Measurements from ENCODE around the gene ABTB2.

Gene ABTB2

GRCh38 chr11:34328632-34328910 is 29.2 kb downstream of the ABTB2 start:
- H3K18ac ChIP-seq (ENCODE audit: low read length): no peak overlapping the region
- no peak overlapping the region for H3K14ac ChIP-seq (ENCODE audit: low read length)
- no peak overlapping the region for H3K4me2 ChIP-seq (ENCODE audit: insufficient read depth, low read length, poor library complexity, severe bottlenecking)
- no peak overlapping the region for H2AK5ac ChIP-seq (ENCODE audit: low read depth, low read length)
- H3K9me3 ChIP-seq (replicated peaks in 1 of 2; ENCODE audit: control insufficient read depth in 2 of 2, insufficient read depth in 1 of 2, low read depth in 1 of 2, low read length in 2 of 2): no peaks in the 10 kb centered on the region
- no peak overlapping the region for H2BK120ac ChIP-seq (ENCODE audit: low read depth, low read length)
- H3K79me1 ChIP-seq (ENCODE audit: low read depth, low read length): no peaks in the 10 kb centered on the region
- H3K27ac ChIP-seq (replicated peaks; ENCODE audit: low read length): no peak overlapping the region
- no peak overlapping the region for H2AFZ ChIP-seq (ENCODE audit: low read length)
- WGBS, 2 donors (ENCODE audit: extremely low coverage in 2 of 2, insufficient read length in 2 of 2, insufficient replicate concordance in 1 of 2): no CpG with 5 or more reads among the region's 4 CpGs
- no peaks in the 10 kb centered on the region for H3K36me3 ChIP-seq (replicated peaks in 1 of 2; ENCODE audit: control insufficient read depth in 2 of 2, insufficient read depth in 2 of 2, low read length in 2 of 2)
- no peak overlapping the region for H2BK5ac ChIP-seq (ENCODE audit: low read length)
- no peak overlapping the region for H3K4ac ChIP-seq (ENCODE audit: low read length)
- H4K8ac ChIP-seq (ENCODE audit: low read depth, low read length): no peak overlapping the region
- no peak overlapping the region for H4K91ac ChIP-seq (ENCODE audit: low read depth, low read length, poor library complexity)
- no peak overlapping the region for H3K4me3 ChIP-seq (ENCODE audit: low read length in 2 of 2)
- no peak overlapping the region for H2BK12ac ChIP-seq (ENCODE audit: low read length)
- H3K9ac ChIP-seq (ENCODE audit: low read depth, low read length, poor library complexity): no peak overlapping the region
- H3K27me3 ChIP-seq (ENCODE audit: control insufficient read depth in 3 of 3, insufficient read depth in 3 of 3, low read depth in 1 of 3, low read length in 3 of 3): no peaks in the 10 kb centered on the region
- DNase-seq (ENCODE audit: low spot score): no peak
- H2BK15ac ChIP-seq (ENCODE audit: low read length): no peak overlapping the region
- H3K23ac ChIP-seq (ENCODE audit: low read depth, low read length, poor library complexity): no peak overlapping the region
- H3K4me1 ChIP-seq (ENCODE audit: control insufficient read depth in 2 of 2, insufficient read depth in 1 of 2, low read depth in 1 of 2, low read length in 2 of 2): no peaks in the 10 kb centered on the region

GRCh38 chr11:34327804-34328631 is 29.8 kb downstream of the ABTB2 start:
- H2AFZ ChIP-seq (ENCODE audit: low read length): no peak overlapping the region
- no peak overlapping the region for H2BK120ac ChIP-seq (ENCODE audit: low read depth, low read length)
- no peak overlapping the region for H3K27ac ChIP-seq (replicated peaks; ENCODE audit: low read length)
- no peaks in the 10 kb centered on the region for H3K9me3 ChIP-seq (replicated peaks in 1 of 2; ENCODE audit: control insufficient read depth in 2 of 2, insufficient read depth in 1 of 2, low read depth in 1 of 2, low read length in 2 of 2)
- H3K23ac ChIP-seq (ENCODE audit: low read depth, low read length, poor library complexity): no peak overlapping the region
- H3K9ac ChIP-seq (ENCODE audit: low read depth, low read length, poor library complexity): no peak overlapping the region
- H3K36me3 ChIP-seq (replicated peaks in 1 of 2; ENCODE audit: control insufficient read depth in 2 of 2, insufficient read depth in 2 of 2, low read length in 2 of 2): no peaks in the 10 kb centered on the region
- H3K14ac ChIP-seq (ENCODE audit: low read length): no peak overlapping the region
- H4K91ac ChIP-seq (ENCODE audit: low read depth, low read length, poor library complexity): no peak overlapping the region
- no peak overlapping the region for H3K18ac ChIP-seq (ENCODE audit: low read length)
- no peak overlapping the region for H3K4me2 ChIP-seq (ENCODE audit: insufficient read depth, low read length, poor library complexity, severe bottlenecking)
- no peak overlapping the region for H2BK5ac ChIP-seq (ENCODE audit: low read length)
- H2BK12ac ChIP-seq (ENCODE audit: low read length): no peak overlapping the region
- no peak overlapping the region for H2AK5ac ChIP-seq (ENCODE audit: low read depth, low read length)
- H3K79me1 ChIP-seq (ENCODE audit: low read depth, low read length): no peaks in the 10 kb centered on the region
- H4K8ac ChIP-seq (ENCODE audit: low read depth, low read length): no peak overlapping the region
- H2BK15ac ChIP-seq (ENCODE audit: low read length): no peak overlapping the region
- no CpG with 5 or more reads among the region's 7 CpGs for WGBS, 2 donors (ENCODE audit: extremely low coverage in 2 of 2, insufficient read length in 2 of 2, insufficient replicate concordance in 1 of 2)
- H3K27me3 ChIP-seq (ENCODE audit: control insufficient read depth in 3 of 3, insufficient read depth in 3 of 3, low read depth in 1 of 3, low read length in 3 of 3): no peaks in the 10 kb centered on the region
- H3K4me1 ChIP-seq (ENCODE audit: control insufficient read depth in 2 of 2, insufficient read depth in 1 of 2, low read depth in 1 of 2, low read length in 2 of 2): no peaks in the 10 kb centered on the region
- no peak for DNase-seq (ENCODE audit: low spot score)
- H3K4me3 ChIP-seq (ENCODE audit: low read length in 2 of 2): no peak overlapping the region
- H3K4ac ChIP-seq (ENCODE audit: low read length): no peak overlapping the region

- H3K4me1 ChIP-seq (ENCODE audit: control insufficient read depth in 2 of 2, insufficient read depth in 1 of 2, low read depth in 1 of 2, low read length in 2 of 2): no peaks in the 10 kb centered on the region
- no peak overlapping the region for H3K23ac ChIP-seq (ENCODE audit: low read depth, low read length, poor library complexity)
- no peak overlapping the region for H3K9ac ChIP-seq (ENCODE audit: low read depth, low read length, poor library complexity)
- H2BK5ac ChIP-seq (ENCODE audit: low read length): no peak overlapping the region
- no peaks in the 10 kb centered on the region for H3K79me1 ChIP-seq (ENCODE audit: low read depth, low read length)
- no peak overlapping the region for H3K27ac ChIP-seq (replicated peaks; ENCODE audit: low read length)
- no peak overlapping the region for H3K18ac ChIP-seq (ENCODE audit: low read length)
- H2BK15ac ChIP-seq (ENCODE audit: low read length): no peak overlapping the region
- no peak overlapping the region for H2AK5ac ChIP-seq (ENCODE audit: low read depth, low read length)
- H3K4me2 ChIP-seq (ENCODE audit: insufficient read depth, low read length, poor library complexity, severe bottlenecking): no peak overlapping the region
- no peak overlapping the region for H3K14ac ChIP-seq (ENCODE audit: low read length)
- H2AFZ ChIP-seq (ENCODE audit: low read length): no peak overlapping the region
- H3K9me3 ChIP-seq (replicated peaks in 1 of 2; ENCODE audit: control insufficient read depth in 2 of 2, insufficient read depth in 1 of 2, low read depth in 1 of 2, low read length in 2 of 2): no peaks in the 10 kb centered on the region
- H3K4me3 ChIP-seq (ENCODE audit: low read length in 2 of 2): no peak overlapping the region
- no peaks in the 10 kb centered on the region for H3K36me3 ChIP-seq (replicated peaks in 1 of 2; ENCODE audit: control insufficient read depth in 2 of 2, insufficient read depth in 2 of 2, low read length in 2 of 2)
- no peak overlapping the region for H2BK12ac ChIP-seq (ENCODE audit: low read length)
- no CpG with 5 or more reads among the region's 3 CpGs for WGBS, 2 donors (ENCODE audit: extremely low coverage in 2 of 2, insufficient read length in 2 of 2, insufficient replicate concordance in 1 of 2)
- no peak for DNase-seq (ENCODE audit: low spot score)
- no peak overlapping the region for H4K91ac ChIP-seq (ENCODE audit: low read depth, low read length, poor library complexity)
- no peak overlapping the region for H4K8ac ChIP-seq (ENCODE audit: low read depth, low read length)
- H3K27me3 ChIP-seq (ENCODE audit: control insufficient read depth in 3 of 3, insufficient read depth in 3 of 3, low read depth in 1 of 3, low read length in 3 of 3): no peaks in the 10 kb centered on the region
- no peak overlapping the region for H2BK120ac ChIP-seq (ENCODE audit: low read depth, low read length)
- H3K4ac ChIP-seq (ENCODE audit: low read length): no peak overlapping the region
Measured at GRCh38 chr11:34324466-34324865, 33.3 kb downstream of the ABTB2 start.

DNA sequence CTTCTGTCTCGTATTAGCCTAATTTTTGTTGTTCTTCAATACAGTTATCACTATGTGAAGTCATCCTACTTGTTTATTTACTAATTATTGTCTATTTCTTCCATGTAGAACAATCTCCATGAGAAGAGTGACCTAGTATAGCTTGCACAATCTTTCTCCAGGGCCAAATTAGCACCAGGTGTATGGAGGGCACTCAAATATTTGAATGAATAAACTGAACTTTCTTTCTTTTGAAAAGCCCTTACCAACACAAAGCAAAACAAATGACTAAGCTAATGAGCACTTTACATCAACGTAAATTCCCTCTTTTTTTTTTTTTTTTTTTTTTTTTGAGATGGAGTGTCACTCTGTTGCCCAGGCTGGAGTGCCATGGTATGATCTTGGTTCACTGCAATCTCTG is 34.2 kb downstream of the ABTB2 start:
- Histone ChIP-seq H2BK120ac (ENCODE audit: low read depth, low read length) (no peak overlapping the region), H2BK12ac (ENCODE audit: low read length) (no peak overlapping the region), H2AFZ (ENCODE audit: low read length) (no peak overlapping the region), H3K36me3 (replicated peaks in 1 of 2; ENCODE audit: control insufficient read depth in 2 of 2, insufficient read depth in 2 of 2, low read length in 2 of 2) (no peaks in the 10 kb centered on the region), H3K23ac (ENCODE audit: low read depth, low read length, poor library complexity) (no peak overlapping the region), H3K9ac (ENCODE audit: low read depth, low read length, poor library complexity) (no peak overlapping the region), H4K8ac (ENCODE audit: low read depth, low read length) (no peak overlapping the region), H2AK5ac (ENCODE audit: low read depth, low read length) (no peak overlapping the region), H3K14ac (ENCODE audit: low read length) (no peak overlapping the region), H4K91ac (ENCODE audit: low read depth, low read length, poor library complexity) (no peak overlapping the region), H3K4me1 (ENCODE audit: control insufficient read depth in 2 of 2, insufficient read depth in 1 of 2, low read depth in 1 of 2, low read length in 2 of 2) (no peaks in the 10 kb centered on the region), H3K27me3 (ENCODE audit: control insufficient read depth in 3 of 3, insufficient read depth in 3 of 3, low read depth in 1 of 3, low read length in 3 of 3) (no peaks in the 10 kb centered on the region), H3K9me3 (replicated peaks in 1 of 2; ENCODE audit: control insufficient read depth in 2 of 2, insufficient read depth in 1 of 2, low read depth in 1 of 2, low read length in 2 of 2) (no peaks in the 10 kb centered on the region), H3K4ac (ENCODE audit: low read length) (no peak overlapping the region), H3K79me1 (ENCODE audit: low read depth, low read length) (no peaks in the 10 kb centered on the region), H2BK5ac (ENCODE audit: low read length) (no peak overlapping the region), H3K27ac (replicated peaks; ENCODE audit: low read length) (no peak overlapping the region), H3K4me2 (ENCODE audit: insufficient read depth, low read length, poor library complexity, severe bottlenecking) (no peak overlapping the region), H3K18ac (ENCODE audit: low read length) (no peak overlapping the region), H2BK15ac (ENCODE audit: low read length) (no peak overlapping the region), H3K4me3 (ENCODE audit: low read length in 2 of 2) (no peak overlapping the region)
- no peak for DNase-seq (ENCODE audit: low spot score)
- no CpG with 5 or more reads among the region's 2 CpGs for WGBS, 2 donors (ENCODE audit: extremely low coverage in 2 of 2, insufficient read length in 2 of 2, insufficient replicate concordance in 1 of 2)
